ENCODE data around the gene KIAA0825. TPM values are rescaled to one million over a fixed set of nuclear protein-coding genes. Genes with fewer than 3 reads are reported as not detected.

Gene KIAA0825
- polyA plus RNA-seq, 3 donors: 0.56 to 1.3 (median 0.89) TPM

DNA sequence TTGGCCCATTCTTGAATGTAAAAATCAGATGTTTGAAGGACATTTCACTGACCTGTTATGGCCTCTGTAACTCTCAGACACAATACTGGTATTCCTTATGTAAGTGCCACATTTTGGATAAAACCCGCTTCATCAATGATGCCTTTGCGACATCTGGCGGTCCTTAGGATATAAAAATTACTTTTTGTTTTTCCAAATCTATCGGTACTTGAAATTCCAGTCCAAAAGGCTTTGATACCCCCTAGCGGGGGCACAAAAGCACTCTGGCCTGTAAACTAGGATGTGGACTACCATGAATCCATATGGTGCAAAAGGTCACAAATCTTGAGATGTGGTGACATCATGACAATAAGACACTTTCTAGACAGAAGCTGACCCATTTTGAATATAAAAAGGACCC, 291.8 kb downstream of the KIAA0825 start:
- Histone ChIP-seq H2AFZ (ENCODE audit: insufficient read depth, low read depth, low read length, poor library complexity, severe bottlenecking) (no peak overlapping the region), H3K4me1 (ENCODE audit: control insufficient read depth in 1 of 2, insufficient read depth in 2 of 2, low read length in 2 of 2) (no peaks in the 10 kb centered on the region), H3K27me3 (ENCODE audit: control insufficient read depth in 2 of 2, insufficient read depth in 2 of 2, low read length in 2 of 2) (no peaks in the 10 kb centered on the region), H3K79me2 (ENCODE audit: insufficient read depth, low read length) (no peaks in the 10 kb centered on the region), H3K36me3 (replicated peaks in 1 of 2; ENCODE audit: control insufficient read depth in 1 of 2, insufficient read depth in 2 of 2, low read length in 2 of 2) (no peaks in the 10 kb centered on the region), H3K27ac (ENCODE audit: low read depth in 1 of 2, low read length in 2 of 2) (no peak overlapping the region), H3K4me2 (replicated peaks; ENCODE audit: extremely low read depth, low read length, poor library complexity, severe bottlenecking) (no peak overlapping the region), H4K20me1 (ENCODE audit: insufficient read depth, low read length) (no peaks in the 10 kb centered on the region), H3K9ac (ENCODE audit: insufficient read depth, low read length, poor library complexity, severe bottlenecking) (no peak overlapping the region), H3K9me3 (replicated peaks in 1 of 2; ENCODE audit: control insufficient read depth in 1 of 2, insufficient read depth in 1 of 2, low read length in 2 of 2) (peaks cover 0 to 12% of the 10 kb centered on the region in 2 donors), H3K4me3 (replicated peaks in 1 of 3; ENCODE audit: low read depth in 2 of 3, low read length in 3 of 3) (no peak overlapping the region)
- TF ChIP-seq, protein P1, sequence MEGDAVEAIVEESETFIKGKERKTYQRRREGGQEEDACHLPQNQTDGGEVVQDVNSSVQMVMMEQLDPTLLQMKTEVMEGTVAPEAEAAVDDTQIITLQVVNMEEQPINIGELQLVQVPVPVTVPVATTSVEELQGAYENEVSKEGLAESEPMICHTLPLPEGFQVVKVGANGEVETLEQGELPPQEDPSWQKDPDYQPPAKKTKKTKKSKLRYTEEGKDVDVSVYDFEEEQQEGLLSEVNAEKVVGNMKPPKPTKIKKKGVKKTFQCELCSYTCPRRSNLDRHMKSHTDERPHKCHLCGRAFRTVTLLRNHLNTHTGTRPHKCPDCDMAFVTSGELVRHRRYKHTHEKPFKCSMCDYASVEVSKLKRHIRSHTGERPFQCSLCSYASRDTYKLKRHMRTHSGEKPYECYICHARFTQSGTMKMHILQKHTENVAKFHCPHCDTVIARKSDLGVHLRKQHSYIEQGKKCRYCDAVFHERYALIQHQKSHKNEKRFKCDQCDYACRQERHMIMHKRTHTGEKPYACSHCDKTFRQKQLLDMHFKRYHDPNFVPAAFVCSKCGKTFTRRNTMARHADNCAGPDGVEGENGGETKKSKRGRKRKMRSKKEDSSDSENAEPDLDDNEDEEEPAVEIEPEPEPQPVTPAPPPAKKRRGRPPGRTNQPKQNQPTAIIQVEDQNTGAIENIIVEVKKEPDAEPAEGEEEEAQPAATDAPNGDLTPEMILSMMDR (IDR thresholded peaks at IDR 0.05): no peak
- 100% methylated on average over 3 of the region's 5 CpGs for WGBS (ENCODE audit: insufficient coverage)
- intact Hi-C loops (cut with micrococcal nuclease): no loop called here
- Mint-ChIP-seq H3K36me3 (no peaks in the 10 kb centered on the region), H3K4me3 (no peak overlapping the region), H3K27me3 (ENCODE audit: low read depth in 3 of 3) (no peaks in the 10 kb centered on the region), H3K9me3 (peaks cover 0 to 18% (median 9%) of the 10 kb centered on the region in 7 donors), H3K27ac (no peak overlapping the region), H3K4me1 (no peaks in the 10 kb centered on the region)
- DNase-seq: no peak

DNA sequence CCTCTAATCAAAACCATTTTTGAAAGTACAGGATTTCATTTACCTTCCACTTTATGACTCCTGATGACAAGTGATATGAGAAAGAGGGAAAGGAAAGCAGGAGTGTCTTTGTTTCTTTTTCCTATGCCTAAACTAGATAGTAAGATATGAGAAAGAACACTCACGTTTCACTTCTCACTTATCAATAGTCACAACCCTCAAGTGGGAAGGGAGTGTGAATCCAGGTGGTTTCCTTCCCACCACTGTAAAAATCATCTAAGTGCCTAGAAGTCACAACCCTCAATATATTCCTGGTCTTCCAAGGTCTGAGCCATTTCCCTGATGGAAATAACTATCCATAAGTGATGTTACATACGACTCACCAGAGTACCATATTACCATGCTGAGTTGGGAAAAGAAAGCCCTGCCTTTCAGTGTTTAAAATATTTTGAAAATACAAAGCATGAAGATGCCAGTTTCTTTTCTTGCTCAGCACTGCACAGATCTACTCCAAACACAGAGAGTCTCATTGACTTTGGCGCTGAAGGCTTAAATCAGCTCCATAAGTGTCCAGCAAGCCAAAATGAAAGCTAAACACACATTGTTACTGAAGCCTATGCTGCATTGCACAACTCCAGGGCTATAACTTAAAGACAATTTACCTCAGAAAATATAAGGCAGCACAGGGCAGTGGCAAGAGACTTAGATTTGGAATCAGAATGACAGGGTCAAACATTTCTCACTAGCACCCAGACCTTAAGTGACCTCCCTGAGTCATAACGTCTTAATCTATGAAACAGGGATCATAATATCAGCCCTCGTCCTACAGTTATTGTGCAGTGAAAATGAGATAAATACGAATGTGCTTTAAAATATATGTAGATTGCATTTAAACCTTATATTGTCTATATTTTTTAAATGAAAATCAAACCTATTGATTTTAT, 301.2 kb downstream of the KIAA0825 start:
- H3K36me3 ChIP-seq (replicated peaks in 1 of 2; ENCODE audit: control insufficient read depth in 1 of 2, insufficient read depth in 2 of 2, low read length in 2 of 2): no peaks in the 10 kb centered on the region
- H3K27me3 ChIP-seq (ENCODE audit: control insufficient read depth in 2 of 2, insufficient read depth in 2 of 2, low read length in 2 of 2): no peaks in the 10 kb centered on the region
- 100% methylated on average over 1 of the region's 6 CpGs for WGBS (ENCODE audit: insufficient coverage)
- H3K4me3 Mint-ChIP-seq: no peak overlapping the region
- intact Hi-C loops (cut with micrococcal nuclease): no loop called here
- DNase-seq: no peak
- H3K79me2 ChIP-seq (ENCODE audit: insufficient read depth, low read length): no peaks in the 10 kb centered on the region
- no peaks in the 10 kb centered on the region for H4K20me1 ChIP-seq (ENCODE audit: insufficient read depth, low read length)
- no peak overlapping the region for H2AFZ ChIP-seq (ENCODE audit: insufficient read depth, low read depth, low read length, poor library complexity, severe bottlenecking)
- H3K27me3 Mint-ChIP-seq (ENCODE audit: low read depth in 3 of 3): no peaks in the 10 kb centered on the region
- no peak overlapping the region for H3K27ac ChIP-seq (ENCODE audit: low read depth in 1 of 2, low read length in 2 of 2)
- H3K4me1 Mint-ChIP-seq: no peaks in the 10 kb centered on the region
- H3K4me1 ChIP-seq (ENCODE audit: control insufficient read depth in 1 of 2, insufficient read depth in 2 of 2, low read length in 2 of 2): no peaks in the 10 kb centered on the region
- no peak overlapping the region for H3K4me2 ChIP-seq (replicated peaks; ENCODE audit: extremely low read depth, low read length, poor library complexity, severe bottlenecking)
- H3K36me3 Mint-ChIP-seq: no peaks in the 10 kb centered on the region
- H3K27ac Mint-ChIP-seq: no peak overlapping the region
- no peak overlapping the region for H3K9ac ChIP-seq (ENCODE audit: insufficient read depth, low read length, poor library complexity, severe bottlenecking)
- no peaks in the 10 kb centered on the region for H3K9me3 ChIP-seq (replicated peaks in 1 of 2; ENCODE audit: control insufficient read depth in 1 of 2, insufficient read depth in 1 of 2, low read length in 2 of 2)
- no peak overlapping the region for H3K4me3 ChIP-seq (replicated peaks in 1 of 3; ENCODE audit: low read depth in 2 of 3, low read length in 3 of 3)
- TF ChIP-seq, protein P1 (IDR thresholded peaks at IDR 0.05): no peak
- H3K9me3 Mint-ChIP-seq: no peaks in the 10 kb centered on the region

All from CD14-positive monocyte (primary cell).